Kidney epithelial cell (primary cell): ENCODE results near the gene BBS9. TPM values are rescaled to one million over a fixed set of nuclear protein-coding genes. Genes with fewer than 3 reads are reported as not detected.
"Not testable (repeated sequence)": the region's sequence is repeated elsewhere in the genome, so short reads cannot be mapped to it uniquely, and the experiment has no call there.

ENCODE experiments used
- DNase-seq: peaks from one replicate; pipeline ENCODE4 v3.0.0-alpha.2; 2010; ENCODE audit warnings: low read depth
- H3K27me3 ChIP-seq: 2 replicates; pipeline ENCODE4 v1.6.0; 2011; ENCODE audit warnings: low read length; ENCODE audit not compliant: control insufficient read depth, insufficient read depth
- H3K36me3 ChIP-seq: 2 replicates; pipeline ENCODE4 v1.5.1; 2011; ENCODE audit warnings: low read length; ENCODE audit not compliant: control insufficient read depth, insufficient read depth
- H3K4me3 ChIP-seq: 2 replicates; pipeline ENCODE4 v1.5.1; 2011; ENCODE audit warnings: low read depth, mild to moderate bottlenecking, control low read depth, low read length
- total RNA-seq: library from RNA; depleted of rRNA; stranded (reverse); fragments of >200 nt; gene quantifications from 2 replicates; pipeline ENCODE4 v1.2.3, GENCODE V29; 2015
- TF ChIP-seq, protein P1 (sequence below): IDR thresholded peaks from 2 replicates; pipeline ENCODE4 v1.5.1; 2011; ENCODE audit warnings: mild to moderate bottlenecking, moderate library complexity, low read length, control low read depth, inconsistent platforms; ENCODE audit not compliant: insufficient read depth, poor library complexity, severe bottlenecking

Gene BBS9
- total RNA-seq, 1 donor from 2014 or later = 20.4 TPM

DNA sequence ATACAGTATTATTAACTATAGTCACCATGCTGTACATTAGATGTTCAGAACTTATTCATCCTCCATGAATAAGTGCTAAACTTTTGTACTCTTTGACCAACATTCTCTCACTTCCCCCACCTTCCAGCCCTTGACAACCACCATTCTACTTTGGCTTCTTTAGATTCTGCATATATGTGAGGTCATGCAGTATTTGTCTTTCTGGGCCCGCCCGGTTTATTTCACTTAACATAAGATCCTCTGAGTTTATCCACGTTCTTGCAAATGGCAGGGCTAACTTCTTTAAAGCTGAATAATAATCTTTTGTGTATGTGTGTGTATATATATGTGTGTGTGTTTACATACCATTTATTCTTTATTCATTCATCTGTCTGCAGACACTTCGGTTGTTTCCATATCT is 336.8 kb downstream of the BBS9 start:
- no peak for DNase-seq
- Histone ChIP-seq H3K4me3 (no peak overlapping the region), H3K36me3 (no peaks in the 10 kb centered on the region), H3K27me3 (no peaks in the 10 kb centered on the region)
- TF ChIP-seq, protein P1, sequence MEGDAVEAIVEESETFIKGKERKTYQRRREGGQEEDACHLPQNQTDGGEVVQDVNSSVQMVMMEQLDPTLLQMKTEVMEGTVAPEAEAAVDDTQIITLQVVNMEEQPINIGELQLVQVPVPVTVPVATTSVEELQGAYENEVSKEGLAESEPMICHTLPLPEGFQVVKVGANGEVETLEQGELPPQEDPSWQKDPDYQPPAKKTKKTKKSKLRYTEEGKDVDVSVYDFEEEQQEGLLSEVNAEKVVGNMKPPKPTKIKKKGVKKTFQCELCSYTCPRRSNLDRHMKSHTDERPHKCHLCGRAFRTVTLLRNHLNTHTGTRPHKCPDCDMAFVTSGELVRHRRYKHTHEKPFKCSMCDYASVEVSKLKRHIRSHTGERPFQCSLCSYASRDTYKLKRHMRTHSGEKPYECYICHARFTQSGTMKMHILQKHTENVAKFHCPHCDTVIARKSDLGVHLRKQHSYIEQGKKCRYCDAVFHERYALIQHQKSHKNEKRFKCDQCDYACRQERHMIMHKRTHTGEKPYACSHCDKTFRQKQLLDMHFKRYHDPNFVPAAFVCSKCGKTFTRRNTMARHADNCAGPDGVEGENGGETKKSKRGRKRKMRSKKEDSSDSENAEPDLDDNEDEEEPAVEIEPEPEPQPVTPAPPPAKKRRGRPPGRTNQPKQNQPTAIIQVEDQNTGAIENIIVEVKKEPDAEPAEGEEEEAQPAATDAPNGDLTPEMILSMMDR = no peak

DNA sequence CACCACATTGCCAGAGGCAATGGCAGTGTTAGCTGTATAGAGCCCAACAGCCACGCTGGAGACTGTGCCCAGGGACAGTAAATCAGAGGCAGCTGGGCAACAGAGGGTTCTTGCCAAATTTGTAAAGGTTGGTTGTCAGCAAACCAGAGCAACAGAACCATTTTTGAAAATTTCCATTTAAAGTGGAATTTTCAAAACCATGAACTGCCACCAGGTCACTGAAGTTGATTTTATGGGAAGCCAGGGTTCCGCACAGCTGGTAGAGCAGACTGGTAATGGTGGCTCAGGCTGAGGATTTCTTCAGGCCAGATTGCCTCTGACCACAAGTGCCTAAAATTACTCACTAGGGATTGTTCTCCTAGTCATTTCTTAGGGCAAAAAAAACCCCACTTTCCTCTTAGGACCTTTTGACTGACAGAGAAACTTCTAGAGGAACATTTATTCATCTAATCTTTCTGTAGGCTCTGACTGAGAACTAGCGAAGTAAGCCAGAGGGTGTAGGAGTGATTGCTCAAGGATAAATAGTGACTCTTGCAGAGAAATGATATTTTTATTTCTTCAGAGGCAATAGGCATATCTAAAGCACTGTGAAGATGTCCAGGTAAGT is 342.4 kb downstream of the BBS9 start:
- H3K27me3 ChIP-seq = no peaks in the 10 kb centered on the region
- H3K36me3 ChIP-seq = no peaks in the 10 kb centered on the region
- DNase-seq = no peak
- TF ChIP-seq, protein P1 = no peak
- H3K4me3 ChIP-seq = no peak overlapping the region

DNA sequence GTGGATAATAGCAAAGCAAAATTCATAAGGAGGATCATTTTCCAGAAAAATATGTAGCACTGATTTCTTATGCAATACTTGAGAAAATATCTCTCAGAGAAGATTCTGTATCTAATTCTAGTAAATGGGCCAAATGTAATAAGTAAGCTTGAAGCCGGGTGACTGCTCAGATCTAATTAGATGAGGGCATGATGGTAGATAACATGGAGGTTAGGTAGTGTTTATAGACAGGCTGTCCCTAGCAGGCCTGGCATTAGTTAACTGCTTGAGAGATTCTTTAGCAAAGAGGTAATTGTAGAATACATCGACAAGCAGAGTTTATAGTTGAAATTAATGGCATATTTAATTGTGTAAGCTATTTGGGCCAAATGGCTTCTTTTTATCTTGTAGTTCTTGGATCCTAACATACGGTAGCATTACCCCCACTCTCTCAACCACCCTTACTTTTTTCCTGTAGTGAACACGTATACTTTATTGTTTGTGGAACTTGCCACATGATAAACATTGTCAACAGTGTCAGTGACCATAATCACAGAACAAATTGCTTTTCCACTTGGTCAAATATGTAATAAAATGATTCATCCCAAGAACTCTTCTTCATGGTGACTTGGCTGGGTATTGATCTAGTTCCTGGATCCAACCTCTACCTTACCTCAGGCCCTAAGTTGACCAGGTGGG is 343.1 kb downstream of the BBS9 start:
- no peaks in the 10 kb centered on the region for H3K27me3 ChIP-seq
- no peaks in the 10 kb centered on the region for H3K36me3 ChIP-seq
- no peak overlapping the region for H3K4me3 ChIP-seq
- TF ChIP-seq, protein P1 = no peak
- DNase-seq = no peak

DNA sequence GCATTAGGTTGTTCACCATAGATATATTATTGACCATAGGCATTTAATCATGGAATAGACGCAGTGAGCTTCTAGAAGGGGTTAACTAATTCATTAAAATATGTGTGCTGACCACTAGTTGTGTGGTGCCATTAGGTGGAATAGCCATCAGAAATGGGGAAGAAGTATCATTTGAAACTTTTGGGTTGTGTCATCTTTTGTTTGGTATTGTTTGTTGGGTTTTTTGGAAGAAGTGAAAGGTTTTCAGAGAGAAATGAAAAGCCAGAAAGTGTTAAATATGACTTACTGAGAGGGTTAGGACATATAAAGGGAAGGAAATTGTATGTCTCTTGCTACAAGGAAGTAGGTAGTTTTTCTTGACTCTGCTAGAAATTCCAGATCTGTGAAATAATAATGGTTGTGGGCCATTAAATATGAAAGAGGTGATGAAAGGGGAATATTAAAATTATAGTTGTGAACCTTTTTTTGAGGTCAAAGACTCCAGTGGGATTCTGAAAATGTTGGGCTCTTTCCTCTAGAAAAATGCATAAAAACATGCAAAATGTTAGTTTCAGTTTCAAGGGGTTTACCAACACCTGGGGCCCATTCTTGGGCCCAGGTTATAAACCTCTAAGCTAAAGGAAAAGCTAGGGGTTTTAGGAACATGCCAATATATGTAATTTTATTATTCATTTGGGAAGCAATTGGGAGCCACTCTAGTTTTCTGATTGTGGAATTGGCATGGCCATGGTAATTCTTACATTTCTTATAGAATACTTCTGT is 348.5 kb downstream of the BBS9 start:
- Histone ChIP-seq H3K27me3 (no peaks in the 10 kb centered on the region), H3K4me3 (no peak overlapping the region), H3K36me3 (no peaks in the 10 kb centered on the region)
- TF ChIP-seq, protein P1 = no peak
- DNase-seq = no peak

DNA sequence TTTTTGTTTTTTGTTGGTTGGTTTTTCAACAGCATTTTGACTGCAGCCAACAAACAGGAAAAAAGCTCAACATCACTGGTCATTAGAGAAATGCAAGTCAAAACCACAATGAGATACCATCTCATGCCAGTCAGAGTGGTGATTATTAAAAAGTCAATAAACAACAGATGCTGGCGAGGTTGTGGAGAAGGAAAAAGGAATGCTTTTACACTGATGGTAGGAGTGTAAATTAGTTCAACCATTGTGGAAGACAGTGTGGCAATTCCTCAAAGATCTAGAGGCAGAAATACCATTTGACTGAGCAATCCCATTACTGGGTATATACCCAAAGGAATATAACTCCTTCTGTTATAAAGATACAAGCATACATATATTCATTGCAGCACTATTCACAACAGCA is 355.1 kb downstream of the BBS9 start:
- DNase-seq, H3K4me3 ChIP-seq, H3K27me3 ChIP-seq, H3K36me3 ChIP-seq: not testable (repeated sequence)

DNA sequence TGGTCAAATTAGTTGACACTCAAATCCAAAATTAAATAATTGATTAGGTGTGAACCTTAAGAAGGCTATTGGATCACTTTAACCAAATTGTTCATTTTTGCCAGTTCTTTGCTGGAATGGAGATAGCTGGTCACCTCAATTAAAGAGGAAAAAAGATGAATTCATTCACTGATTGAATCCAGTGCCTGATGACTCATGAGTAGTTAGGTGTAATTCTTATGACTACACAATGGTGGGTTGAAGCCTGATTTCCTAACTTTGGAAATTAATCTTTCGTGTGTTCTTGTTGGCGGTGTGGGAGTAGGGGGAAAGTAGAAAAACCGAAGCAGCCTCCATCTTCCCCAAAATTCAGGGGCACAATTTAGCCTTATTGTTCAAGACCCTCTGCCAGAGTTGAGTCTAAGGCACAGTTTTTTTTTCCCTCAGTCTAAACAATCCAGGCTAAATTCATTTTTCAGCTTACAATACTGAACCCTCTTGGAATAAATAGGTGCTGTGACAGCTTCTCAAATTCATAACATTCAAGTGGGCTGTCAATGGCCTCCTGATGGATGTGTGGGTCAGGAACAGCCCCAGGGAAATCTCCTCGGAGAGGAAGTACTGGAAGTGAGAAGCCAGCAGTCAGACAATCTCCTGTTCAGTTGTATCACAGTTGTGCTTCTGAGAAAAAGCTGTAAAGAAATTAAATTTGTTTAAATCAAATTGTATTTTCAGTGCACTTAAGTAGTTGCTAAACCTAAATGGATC is 356.6 kb downstream of the BBS9 start:
- TF ChIP-seq, protein P1 = no peak
- DNase-seq = no peak

More for the DNA sequence above, 356.6 kb downstream of the BBS9 start:
- Histone ChIP-seq H3K4me3 (no peak overlapping the region), H3K36me3 (no peaks in the 10 kb centered on the region), H3K27me3 (no peaks in the 10 kb centered on the region)
